Activated effector memory CD4-positive, alpha-beta T cell treated with anti-CD3 and anti-CD28 coated beads, Interleukin-2, amount 50 U/mL, for 16 hours (primary cell): ENCODE results near the gene ZBP1.

ENCODE experiments used
- DNase-seq: peaks from one replicate; pipeline ENCODE4 v3.0.0-alpha.2; 2020

The ZBP1 gene

GRCh38 chr20:57620274-57620990 lies at the start of gene ZBP1:
Gene ZBP1 (minus strand): TSS chr20:57620426. CDS start chr20:57620295, 131 bp downstream.
- peak; percentile 83 for DNase-seq

- DNase-seq, result no peak
These were observed 49.4 kb upstream of the ZBP1 start for GRCh38 chr20:57669632-57670031.

- DNase-seq, result no peak
These were observed 47.9 kb upstream of the ZBP1 start for GRCh38 chr20:57667924-57668782.

GRCh38 chr20:57667388-57667787 lies 47.2 kb upstream of the ZBP1 start:
- DNase-seq, result no peak

GRCh38 chr20:57666834-57667157 lies 46.6 kb upstream of the ZBP1 start:
- DNase-seq, result no peak

- DNase-seq, result no peak
These were observed 46.0 kb upstream of the ZBP1 start for GRCh38 chr20:57666106-57666833.

- DNase-seq, result no peak
These were observed 45.4 kb upstream of the ZBP1 start for GRCh38 chr20:57665589-57665971.

GRCh38 chr20:57664924-57665588 lies 44.8 kb upstream of the ZBP1 start:
- DNase-seq, result no peak

- no peak for DNase-seq
These were observed 44.2 kb upstream of the ZBP1 start for GRCh38 chr20:57664476-57664875.

GRCh38 chr20:57663681-57664451 lies 43.6 kb upstream of the ZBP1 start:
- DNase-seq, result peak; percentile 62

- peak; percentile 17 for DNase-seq
These were observed 43.0 kb upstream of the ZBP1 start for GRCh38 chr20:57663241-57663640.

GRCh38 chr20:57662456-57663240 lies 42.4 kb upstream of the ZBP1 start:
- DNase-seq, result peak; percentile 47

GRCh38 chr20:57661746-57662455 lies 41.7 kb upstream of the ZBP1 start:
- DNase-seq, result peak; percentile 52

- peak; percentile 45 for DNase-seq
These were observed 40.9 kb upstream of the ZBP1 start for GRCh38 chr20:57660922-57661745.

- no peak for DNase-seq
These were observed 40.1 kb upstream of the ZBP1 start for GRCh38 chr20:57660181-57660921.

- DNase-seq, result peak; percentile 49
These were observed 39.4 kb upstream of the ZBP1 start for GRCh38 chr20:57659517-57660180.

- peak; percentile 60 for DNase-seq
These were observed 38.7 kb upstream of the ZBP1 start for GRCh38 chr20:57658833-57659516.

GRCh38 chr20:57658447-57658832 lies 38.2 kb upstream of the ZBP1 start:
- DNase-seq, result no peak
